Hematopoietic multipotent progenitor cell treated with erythropoietin and hydrocortisone succinate and interleukin-3 and kit ligand, for 6 days (in vitro differentiated cells): ENCODE results near the gene ELOVL1.

Experiments
- DNase-seq: peaks from one replicate; pipeline ENCODE4 v3.0.0-alpha.2; 2015

The ELOVL1 gene

GRCh38 chr1:43352881-43353280, 14.9 kb downstream of the ELOVL1 start:
- DNase-seq: no peak

- no peak for DNase-seq
Observed at GRCh38 chr1:43352351-43352705, 15.5 kb downstream of the ELOVL1 start.

- no peak for DNase-seq
Observed at GRCh38 chr1:43351421-43352350, 16.1 kb downstream of the ELOVL1 start.

- DNase-seq: no peak
Observed at GRCh38 chr1:43350976-43351375, 16.8 kb downstream of the ELOVL1 start.

GRCh38 chr1:43349594-43350306, 18.1 kb downstream of the ELOVL1 start:
- no peak for DNase-seq

GRCh38 chr1:43348809-43349593, 18.8 kb downstream of the ELOVL1 start:
- DNase-seq: no peak

- DNase-seq: no peak
Observed at GRCh38 chr1:43348343-43348808, 19.4 kb downstream of the ELOVL1 start.

GRCh38 chr1:43346636-43347035, 21.2 kb downstream of the ELOVL1 start:
- DNase-seq: no peak

GRCh38 chr1:43345120-43345519, 22.7 kb downstream of the ELOVL1 start:
- DNase-seq: peak; percentile 93

GRCh38 chr1:43344267-43344850, 23.5 kb downstream of the ELOVL1 start:
- peak; percentile 73 for DNase-seq

- DNase-seq: no peak
Observed at GRCh38 chr1:43340559-43340958, 27.3 kb downstream of the ELOVL1 start.

- DNase-seq: no peak
Observed at GRCh38 chr1:43339584-43340232, 28.1 kb downstream of the ELOVL1 start.

- no peak for DNase-seq
Observed at GRCh38 chr1:43338001-43338400, 29.8 kb downstream of the ELOVL1 start.

- no peak for DNase-seq
Observed at GRCh38 chr1:43337588-43337987, 30.2 kb downstream of the ELOVL1 start, which contains the start of gene MPL. Gene MPL, plus strand, starts transcription at chr1:43337818. Its CDS starts 31 bp downstream, at chr1:43337849.

GRCh38 chr1:43334453-43335205, 33.2 kb downstream of the ELOVL1 start:
- DNase-seq: no peak

GRCh38 chr1:43331688-43332087, 36.1 kb downstream of the ELOVL1 start:
- no peak for DNase-seq

- peak; percentile 92 for DNase-seq
Observed at GRCh38 chr1:43329995-43330751, 37.6 kb downstream of the ELOVL1 start.

- no peak for DNase-seq
Observed at GRCh38 chr1:43327549-43328292, 40.1 kb downstream of the ELOVL1 start.

GRCh38 chr1:43325381-43325780, 42.4 kb downstream of the ELOVL1 start:
- DNase-seq: no peak

- no peak for DNase-seq
Observed at GRCh38 chr1:43324810-43325209, 43.0 kb downstream of the ELOVL1 start.
